Trophoblast cell (in vitro differentiated cells and primary cell): ENCODE measurements around the gene NAA80.
"Not testable (repeated sequence)": the region's sequence is repeated elsewhere in the genome, so short reads cannot be mapped to it uniquely, and the experiment has no call there.

Source experiments
- DNase-seq, 2 donors: peaks; one replicate each; pipeline ENCODE4 v3.0.0-alpha.2; 2016
- H2AFZ ChIP-seq: 2 replicates; pipeline ENCODE4 v1.6.1; 2013; ENCODE audit warnings: low read length, moderate library complexity, mild to moderate bottlenecking; ENCODE audit not compliant: insufficient read depth, poor library complexity
- H2AK5ac ChIP-seq: 2 replicates; pipeline ENCODE4 v1.6.1; 2013; ENCODE audit warnings: mild to moderate bottlenecking, low read length
- H2BK120ac ChIP-seq: 2 replicates; pipeline ENCODE4 v1.6.1; 2013; ENCODE audit warnings: low read length, mild to moderate bottlenecking, moderate library complexity; ENCODE audit not compliant: insufficient read depth, poor library complexity
- H2BK12ac ChIP-seq: 2 replicates; pipeline ENCODE4 v1.6.1; 2013; ENCODE audit warnings: mild to moderate bottlenecking, low read length, moderate library complexity
- H2BK5ac ChIP-seq: 2 replicates; pipeline ENCODE4 v1.6.1; 2013; ENCODE audit warnings: low read length, low read depth, moderate library complexity, mild to moderate bottlenecking; ENCODE audit not compliant: poor library complexity
- H3K14ac ChIP-seq: 2 replicates; pipeline ENCODE4 v1.6.1; 2013; ENCODE audit warnings: mild to moderate bottlenecking, low read length
- H3K18ac ChIP-seq: 2 replicates; pipeline ENCODE4 v1.6.1; 2013; ENCODE audit warnings: mild to moderate bottlenecking, low read length
- H3K23ac ChIP-seq: 2 replicates; pipeline ENCODE4 v1.6.1; 2013; ENCODE audit warnings: low read length
- H3K27ac ChIP-seq: 2 replicates; pipeline ENCODE4 v1.5.1; 2013; ENCODE audit warnings: low read depth, mild to moderate bottlenecking, inconsistent platforms, low read length, moderate library complexity
- H3K27me3 ChIP-seq: 2 replicates; pipeline ENCODE4 v1.6.1; 2013; ENCODE audit warnings: inconsistent platforms, mild to moderate bottlenecking, low read length, moderate library complexity; ENCODE audit not compliant: insufficient read depth
- H3K36me3 ChIP-seq, 2 experiments: 1 replicate in 1 of 2; 2 replicates in 1 of 2; pipeline ENCODE4 v1.6.1; 2013; ENCODE audit warnings: low read length in 2 of 2, mild to moderate bottlenecking in 2 of 2, moderate library complexity in 1 of 2; ENCODE audit not compliant: insufficient read depth in 2 of 2, control insufficient read depth in 1 of 2
- H3K4ac ChIP-seq: 2 replicates; pipeline ENCODE4 v1.6.1; 2013; ENCODE audit warnings: low read depth, mild to moderate bottlenecking, low read length, moderate library complexity
- H3K4me1 ChIP-seq, 2 experiments: 1 replicate in 1 of 2; 2 replicates in 1 of 2; pipeline ENCODE4 v1.6.1; 2013; ENCODE audit warnings: low read length in 2 of 2, mild to moderate bottlenecking in 2 of 2, moderate library complexity in 1 of 2; ENCODE audit not compliant: insufficient read depth in 2 of 2, control insufficient read depth in 1 of 2
- H3K4me2 ChIP-seq: 2 replicates; pipeline ENCODE4 v1.6.1; 2013; ENCODE audit warnings: inconsistent platforms, mild to moderate bottlenecking, low read length, moderate library complexity
- H3K4me3 ChIP-seq: 2 replicates; pipeline ENCODE4 v1.5.1; 2013; ENCODE audit warnings: mild to moderate bottlenecking, low read depth, low read length, inconsistent platforms
- H3K79me1 ChIP-seq: one replicate; pipeline ENCODE4 v1.6.1; 2013; ENCODE audit warnings: low read length
- H3K79me2 ChIP-seq: 2 replicates; pipeline ENCODE4 v1.6.1; 2013; ENCODE audit warnings: low read length, mild to moderate bottlenecking; ENCODE audit not compliant: control insufficient read depth, insufficient read depth, poor library complexity
- H3K9ac ChIP-seq: 2 replicates; pipeline ENCODE4 v1.6.1; 2013; ENCODE audit warnings: mild to moderate bottlenecking, low read length
- H3K9me3 ChIP-seq: 2 replicates; pipeline ENCODE4 v1.6.1; 2013; ENCODE audit warnings: low read depth, mild to moderate bottlenecking, control low read depth, inconsistent platforms, low read length; ENCODE audit not compliant: insufficient read depth
- H4K12ac ChIP-seq: 2 replicates; pipeline ENCODE4 v1.6.1; 2013; ENCODE audit warnings: low read depth, mild to moderate bottlenecking, low read length, moderate library complexity
- H4K8ac ChIP-seq: 2 replicates; pipeline ENCODE4 v1.6.1; 2013; ENCODE audit warnings: low read depth, mild to moderate bottlenecking, low read length, moderate library complexity
- H4K91ac ChIP-seq: one replicate; pipeline ENCODE4 v1.6.1; 2013; ENCODE audit warnings: low read depth, mild to moderate bottlenecking, low read length, moderate library complexity
- WGBS: extraction: QIAGEN DNeasy Blood & Tissue Kit; methylation state at CpG from one replicate; pipeline ENCODE4 v1.1.7; 2013; ENCODE audit warnings: missing lambda C conversion rate; ENCODE audit not compliant: insufficient read length, insufficient coverage; ENCODE audit errors: extremely low coverage; 5-methylcytosine and 5-hydroxymethylcytosine counted together

The NAA80 gene

GRCh38 chr3:50314816-50315215 is 15.6 kb upstream of the NAA80 start:
- Histone ChIP-seq H3K27me3 (no peaks in the 10 kb centered on the region), H3K9me3 (peaks cover 2% of the 10 kb centered on the region), H3K79me1 (no peaks in the 10 kb centered on the region), H3K27ac (no peak overlapping the region), H3K36me3 (peaks cover 27% of the 10 kb centered on the region in 2 experiments), H3K14ac (no peak overlapping the region), H2AFZ (no peak overlapping the region), H3K4me3 (no peak overlapping the region), H3K4me1 (peaks cover 20 to 21% of the 10 kb centered on the region in 2 experiments), H4K8ac (no peak overlapping the region), H3K23ac (no peak overlapping the region), H4K91ac (no peak overlapping the region), H3K18ac (no peak overlapping the region), H3K4me2 (no peak overlapping the region), H3K4ac (no peak overlapping the region), H2BK120ac (no peak overlapping the region), H2AK5ac (no peak overlapping the region), H3K79me2 (no peaks in the 10 kb centered on the region), H2BK5ac (no peak overlapping the region), H3K9ac (no peak overlapping the region), H4K12ac (no peak overlapping the region), H2BK12ac (no peak overlapping the region)
- no peak for DNase-seq
- no CpG with 5 or more reads among the region's 4 CpGs for WGBS

- Histone ChIP-seq H2AFZ (no peak overlapping the region), H3K18ac (no peak overlapping the region), H2AK5ac (no peak overlapping the region), H3K36me3 (peaks cover 24% of the 10 kb centered on the region in 2 experiments), H2BK5ac (no peak overlapping the region), H4K8ac (no peak overlapping the region), H3K4me2 (no peak overlapping the region), H3K27me3 (no peaks in the 10 kb centered on the region), H3K14ac (no peak overlapping the region), H3K79me1 (no peaks in the 10 kb centered on the region), H3K4me1 (peaks cover 18 to 19% of the 10 kb centered on the region in 2 experiments), H2BK120ac (no peak overlapping the region), H4K91ac (no peak overlapping the region), H3K4ac (no peak overlapping the region), H4K12ac (no peak overlapping the region), H2BK12ac (no peak overlapping the region), H3K9ac (no peak overlapping the region), H3K4me3 (no peak overlapping the region), H3K79me2 (no peaks in the 10 kb centered on the region), H3K23ac (no peak overlapping the region), H3K27ac (no peak overlapping the region), H3K9me3 (peaks cover 2% of the 10 kb centered on the region)
- WGBS: no CpG with 5 or more reads among the region's 3 CpGs
- DNase-seq: no peak
Measured at GRCh38 chr3:50314342-50314741, 15.1 kb upstream of the NAA80 start.

- H3K4me2 ChIP-seq, H3K27ac ChIP-seq, H3K4me3 ChIP-seq, H3K36me3 ChIP-seq, H3K27me3 ChIP-seq, H3K14ac ChIP-seq, H3K9ac ChIP-seq, H3K79me1 ChIP-seq, H4K12ac ChIP-seq, H2BK5ac ChIP-seq, H2BK12ac ChIP-seq, H2AK5ac ChIP-seq, H3K18ac ChIP-seq, H4K91ac ChIP-seq, H3K9me3 ChIP-seq, H2BK120ac ChIP-seq, H3K4ac ChIP-seq, H3K4me1 ChIP-seq, H2AFZ ChIP-seq, H3K23ac ChIP-seq, DNase-seq, H4K8ac ChIP-seq, H3K79me2 ChIP-seq: not testable (repeated sequence)
- WGBS: no CpG with 5 or more reads among the region's 32 CpGs
Measured at GRCh38 chr3:50312041-50312440, 12.8 kb upstream of the NAA80 start.

- H3K27me3 ChIP-seq: no peaks in the 10 kb centered on the region
- DNase-seq: no peak
- no peak overlapping the region for H3K18ac ChIP-seq
- H3K23ac ChIP-seq: no peak overlapping the region
- peaks cover 2 to 4% of the 10 kb centered on the region in 2 experiments for H3K36me3 ChIP-seq
- H2BK12ac ChIP-seq: no peak overlapping the region
- no peak overlapping the region for H3K9ac ChIP-seq
- H4K12ac ChIP-seq: no peak overlapping the region
- peaks cover 16% of the 10 kb centered on the region for H3K79me1 ChIP-seq
- H4K91ac ChIP-seq: no peak overlapping the region
- no peak overlapping the region for H2BK120ac ChIP-seq
- H3K4me3 ChIP-seq: no peak overlapping the region
- H3K27ac ChIP-seq: no peak overlapping the region
- H2AK5ac ChIP-seq: no peak overlapping the region
- H4K8ac ChIP-seq: no peak overlapping the region
- H3K4me1 ChIP-seq: peaks cover 15 to 19% of the 10 kb centered on the region in 2 experiments
- H3K4ac ChIP-seq: no peak overlapping the region
- H3K14ac ChIP-seq: no peak overlapping the region
- no peaks in the 10 kb centered on the region for H3K79me2 ChIP-seq
- peaks cover 11% of the 10 kb centered on the region for H3K9me3 ChIP-seq
- no peak overlapping the region for H2AFZ ChIP-seq
- H3K4me2 ChIP-seq: no peak overlapping the region
- no peak overlapping the region for H2BK5ac ChIP-seq
Measured at GRCh38 chr3:50304601-50305000, 5.4 kb upstream of the NAA80 start.
